Measurements from ENCODE around the gene ANGPTL7.

Gene ANGPTL7

GRCh38 chr1:11188858-11189451 is at the start of gene ANGPTL7:
ANGPTL7 (plus strand) TSS chr1:11189355; CDS start chr1:11189580, 225 bp downstream.
- H3K9ac ChIP-seq (ENCODE audit: low read length) = peak within 1 kb of the TSS; percentile 7
- DNase-seq (ENCODE audit: low read depth) = no peak
- peaks cover 19% of the 10 kb centered on the region for H3K4me1 ChIP-seq (ENCODE audit: control insufficient read depth, insufficient read depth, low read length)
- no peaks in the 10 kb centered on the region for H3K9me3 ChIP-seq (ENCODE audit: control insufficient read depth, low read length)
- H3K4me3 ChIP-seq (ENCODE audit: low read length) = no peak within 1 kb of the TSS
- H3K27me3 ChIP-seq (replicated peaks; ENCODE audit: control insufficient read depth, insufficient read depth, low read length) = no peaks in the 10 kb centered on the region
- peaks cover 48% of the 10 kb centered on the region for H3K36me3 ChIP-seq (ENCODE audit: control insufficient read depth, insufficient read depth, low read length, severe bottlenecking)

GRCh38 chr1:11142618-11143391 is 46.4 kb upstream of the ANGPTL7 start:
- no peaks in the 10 kb centered on the region for H3K27me3 ChIP-seq (replicated peaks; ENCODE audit: control insufficient read depth, insufficient read depth, low read length)
- peak; percentile 56 for DNase-seq (ENCODE audit: low read depth)
- peaks cover 28% of the 10 kb centered on the region for H3K4me1 ChIP-seq (ENCODE audit: control insufficient read depth, insufficient read depth, low read length)
- H3K4me3 ChIP-seq (ENCODE audit: low read length) = no peak overlapping the region
- H3K9ac ChIP-seq (ENCODE audit: low read length) = peak overlapping the region; percentile 2
- H3K9me3 ChIP-seq (ENCODE audit: control insufficient read depth, low read length) = no peaks in the 10 kb centered on the region
- H3K36me3 ChIP-seq (ENCODE audit: control insufficient read depth, insufficient read depth, low read length, severe bottlenecking) = peaks cover 62% of the 10 kb centered on the region

GRCh38 chr1:11143401-11143800 is 45.8 kb upstream of the ANGPTL7 start:
- peaks cover 62% of the 10 kb centered on the region for H3K36me3 ChIP-seq (ENCODE audit: control insufficient read depth, insufficient read depth, low read length, severe bottlenecking)

GRCh38 chr1:11143907-11144306 is 45.2 kb upstream of the ANGPTL7 start:
- Histone ChIP-seq H3K36me3 (ENCODE audit: control insufficient read depth, insufficient read depth, low read length, severe bottlenecking) (peaks cover 61% of the 10 kb centered on the region), H3K9me3 (ENCODE audit: control insufficient read depth, low read length) (no peaks in the 10 kb centered on the region), H3K4me3 (ENCODE audit: low read length) (no peak overlapping the region), H3K27me3 (replicated peaks; ENCODE audit: control insufficient read depth, insufficient read depth, low read length) (no peaks in the 10 kb centered on the region), H3K9ac (ENCODE audit: low read length) (no peak overlapping the region), H3K4me1 (ENCODE audit: control insufficient read depth, insufficient read depth, low read length) (peaks cover 22% of the 10 kb centered on the region)
- no peak for DNase-seq (ENCODE audit: low read depth)

More at GRCh38 chr1:11143401-11143800, 45.8 kb upstream of the ANGPTL7 start:
- no peak for DNase-seq (ENCODE audit: low read depth)
- Histone ChIP-seq H3K4me1 (ENCODE audit: control insufficient read depth, insufficient read depth, low read length) (peaks cover 27% of the 10 kb centered on the region), H3K27me3 (replicated peaks; ENCODE audit: control insufficient read depth, insufficient read depth, low read length) (no peaks in the 10 kb centered on the region), H3K9ac (ENCODE audit: low read length) (no peak overlapping the region), H3K9me3 (ENCODE audit: control insufficient read depth, low read length) (no peaks in the 10 kb centered on the region), H3K4me3 (ENCODE audit: low read length) (no peak overlapping the region)

- Histone ChIP-seq H3K9ac (ENCODE audit: low read length) (no peak overlapping the region), H3K36me3 (ENCODE audit: control insufficient read depth, insufficient read depth, low read length, severe bottlenecking) (peaks cover 65% of the 10 kb centered on the region)
Observed at GRCh38 chr1:11144570-11145256, 44.4 kb upstream of the ANGPTL7 start.

GRCh38 chr1:11145741-11146140 is 43.4 kb upstream of the ANGPTL7 start:
- Histone ChIP-seq H3K27me3 (replicated peaks; ENCODE audit: control insufficient read depth, insufficient read depth, low read length) (no peaks in the 10 kb centered on the region), H3K4me3 (ENCODE audit: low read length) (no peak overlapping the region), H3K4me1 (ENCODE audit: control insufficient read depth, insufficient read depth, low read length) (peaks cover 25% of the 10 kb centered on the region), H3K36me3 (ENCODE audit: control insufficient read depth, insufficient read depth, low read length, severe bottlenecking) (peaks cover 63% of the 10 kb centered on the region), H3K9ac (ENCODE audit: low read length) (no peak overlapping the region), H3K9me3 (ENCODE audit: control insufficient read depth, low read length) (no peaks in the 10 kb centered on the region)
- DNase-seq (ENCODE audit: low read depth) = no peak

More at GRCh38 chr1:11144570-11145256, 44.4 kb upstream of the ANGPTL7 start:
- no peaks in the 10 kb centered on the region for H3K9me3 ChIP-seq (ENCODE audit: control insufficient read depth, low read length)
- H3K27me3 ChIP-seq (replicated peaks; ENCODE audit: control insufficient read depth, insufficient read depth, low read length) = no peaks in the 10 kb centered on the region
- H3K4me1 ChIP-seq (ENCODE audit: control insufficient read depth, insufficient read depth, low read length) = peaks cover 17% of the 10 kb centered on the region
- DNase-seq (ENCODE audit: low read depth) = no peak
- H3K4me3 ChIP-seq (ENCODE audit: low read length) = no peak overlapping the region

GRCh38 chr1:11147197-11147770 is 41.9 kb upstream of the ANGPTL7 start:
- Histone ChIP-seq H3K27me3 (replicated peaks; ENCODE audit: control insufficient read depth, insufficient read depth, low read length) (no peaks in the 10 kb centered on the region), H3K36me3 (ENCODE audit: control insufficient read depth, insufficient read depth, low read length, severe bottlenecking) (peaks cover 68% of the 10 kb centered on the region), H3K9me3 (ENCODE audit: control insufficient read depth, low read length) (no peaks in the 10 kb centered on the region), H3K4me1 (ENCODE audit: control insufficient read depth, insufficient read depth, low read length) (peaks cover 38% of the 10 kb centered on the region), H3K9ac (ENCODE audit: low read length) (no peak overlapping the region), H3K4me3 (ENCODE audit: low read length) (no peak overlapping the region)
- peak; percentile 58 for DNase-seq (ENCODE audit: low read depth)

GRCh38 chr1:11150326-11150725 is 38.8 kb upstream of the ANGPTL7 start:
- Histone ChIP-seq H3K9me3 (ENCODE audit: control insufficient read depth, low read length) (no peaks in the 10 kb centered on the region), H3K9ac (ENCODE audit: low read length) (no peak overlapping the region), H3K27me3 (replicated peaks; ENCODE audit: control insufficient read depth, insufficient read depth, low read length) (no peaks in the 10 kb centered on the region), H3K4me1 (ENCODE audit: control insufficient read depth, insufficient read depth, low read length) (peaks cover 24% of the 10 kb centered on the region), H3K4me3 (ENCODE audit: low read length) (no peak overlapping the region), H3K36me3 (ENCODE audit: control insufficient read depth, insufficient read depth, low read length, severe bottlenecking) (peaks cover 68% of the 10 kb centered on the region)
- DNase-seq (ENCODE audit: low read depth) = peak; percentile 36

GRCh38 chr1:11151114-11151513 is 38.0 kb upstream of the ANGPTL7 start:
- Histone ChIP-seq H3K9me3 (ENCODE audit: control insufficient read depth, low read length) (no peaks in the 10 kb centered on the region), H3K9ac (ENCODE audit: low read length) (no peak overlapping the region), H3K27me3 (replicated peaks; ENCODE audit: control insufficient read depth, insufficient read depth, low read length) (no peaks in the 10 kb centered on the region), H3K4me1 (ENCODE audit: control insufficient read depth, insufficient read depth, low read length) (peaks cover 24% of the 10 kb centered on the region), H3K4me3 (ENCODE audit: low read length) (no peak overlapping the region), H3K36me3 (ENCODE audit: control insufficient read depth, insufficient read depth, low read length, severe bottlenecking) (peaks cover 68% of the 10 kb centered on the region)
- no peak for DNase-seq (ENCODE audit: low read depth)

- Histone ChIP-seq H3K4me1 (ENCODE audit: control insufficient read depth, insufficient read depth, low read length) (peaks cover 29% of the 10 kb centered on the region), H3K4me3 (ENCODE audit: low read length) (no peak overlapping the region), H3K9me3 (ENCODE audit: control insufficient read depth, low read length) (no peaks in the 10 kb centered on the region), H3K36me3 (ENCODE audit: control insufficient read depth, insufficient read depth, low read length, severe bottlenecking) (peaks cover 68% of the 10 kb centered on the region), H3K9ac (ENCODE audit: low read length) (no peak overlapping the region), H3K27me3 (replicated peaks; ENCODE audit: control insufficient read depth, insufficient read depth, low read length) (no peaks in the 10 kb centered on the region)
- DNase-seq (ENCODE audit: low read depth) = no peak
Observed at GRCh38 chr1:11151826-11152612, 37.1 kb upstream of the ANGPTL7 start.
